Ishikawa (cell line): ENCODE results near the gene ACVR1.

Experiments used
- CEBPB ChIP-seq: IDR thresholded peaks from 2 replicates; pipeline ENCODE4 v1.6.1; 2012
- CREB1 ChIP-seq: IDR thresholded peaks from 2 replicates; pipeline ENCODE4 v1.6.1; 2012; ENCODE audit warnings: low read depth
- EGR1 ChIP-seq: IDR thresholded peaks from 2 replicates; pipeline ENCODE4 v1.6.1; 2012
- EP300 ChIP-seq: IDR thresholded peaks from 2 replicates; pipeline ENCODE4 v1.6.1; 2012; ENCODE audit warnings: borderline replicate concordance
- FOXM1 ChIP-seq: IDR thresholded peaks from 2 replicates; pipeline ENCODE4 v1.6.1; 2012; ENCODE audit warnings: low read depth, borderline replicate concordance
- MAX ChIP-seq: IDR thresholded peaks from 2 replicates; pipeline ENCODE4 v1.6.1; 2012
- NFIC ChIP-seq: IDR thresholded peaks from 2 replicates; pipeline ENCODE4 v1.6.1; 2012
- RAD21 ChIP-seq: IDR thresholded peaks from 2 replicates; pipeline ENCODE4 v1.6.1; 2012; ENCODE audit warnings: low read depth
- TAF1 ChIP-seq: IDR thresholded peaks from 2 replicates; pipeline ENCODE4 v1.6.1; 2012; ENCODE audit warnings: low read depth, mild to moderate bottlenecking
- TCF12 ChIP-seq: IDR thresholded peaks from 2 replicates; pipeline ENCODE4 v1.6.1; 2012; ENCODE audit warnings: low read depth
- TEAD4 ChIP-seq: IDR thresholded peaks from 2 replicates; pipeline ENCODE4 v1.6.1; 2012
- USF1 ChIP-seq: IDR thresholded peaks from 2 replicates; pipeline ENCODE4 v1.6.1; 2012
- YY1 ChIP-seq: IDR thresholded peaks from 2 replicates; pipeline ENCODE4 v1.6.1; 2012; ENCODE audit warnings: low read depth
- ZBTB7A ChIP-seq: IDR thresholded peaks from 2 replicates; pipeline ENCODE4 v1.6.1; 2012; ENCODE audit warnings: low read depth
- TF ChIP-seq, protein P1 (sequence below): IDR thresholded peaks from 2 replicates; pipeline ENCODE4 v1.6.1; 2012; ENCODE audit warnings: low read depth, mild to moderate bottlenecking

ACVR1 gene

DNA sequence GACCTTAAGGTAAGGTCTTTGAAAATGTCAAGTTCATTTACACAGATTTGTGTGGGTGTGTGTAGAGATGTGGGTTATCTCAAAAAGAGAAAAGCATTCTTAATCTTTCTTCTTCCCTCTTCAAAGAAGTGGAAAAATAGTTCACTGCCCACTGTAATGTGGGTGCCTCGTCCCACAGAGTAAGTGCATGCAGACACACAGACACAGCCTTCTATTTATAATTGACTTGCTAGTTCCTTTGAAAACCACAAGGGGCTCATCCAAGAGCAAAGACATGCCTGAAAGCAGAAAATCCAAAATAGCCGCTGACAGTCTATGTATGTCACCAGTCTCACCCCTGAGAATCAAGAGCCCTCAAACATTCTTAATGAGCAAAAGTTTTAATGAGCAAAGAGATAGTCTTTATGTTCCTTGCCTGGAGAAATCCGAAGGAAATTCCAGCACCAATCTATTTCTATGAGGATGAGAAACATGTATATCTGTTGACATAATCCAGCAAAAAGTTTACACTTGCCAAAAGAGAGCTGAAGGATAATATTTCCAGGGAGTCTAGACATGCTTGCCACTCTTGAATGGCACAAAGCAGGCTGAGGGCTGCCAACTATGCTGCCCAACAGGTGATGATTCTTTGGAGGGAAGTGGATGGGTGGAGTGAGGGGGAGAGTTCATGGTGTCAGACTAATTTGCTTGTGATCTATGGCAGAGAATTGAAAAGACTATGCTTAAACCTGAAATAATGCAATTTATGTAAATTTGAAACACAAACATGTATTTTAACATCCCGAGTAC, 93.9 kb downstream of the ACVR1 start:
- TF ChIP-seq TEAD4 (no peak), MAX (no peak), TCF12 (no peak), ZBTB7A (no peak), TAF1 (no peak), YY1 (no peak), RAD21 (no peak), EGR1 (no peak), USF1 (no peak)
- TF ChIP-seq, protein P1, sequence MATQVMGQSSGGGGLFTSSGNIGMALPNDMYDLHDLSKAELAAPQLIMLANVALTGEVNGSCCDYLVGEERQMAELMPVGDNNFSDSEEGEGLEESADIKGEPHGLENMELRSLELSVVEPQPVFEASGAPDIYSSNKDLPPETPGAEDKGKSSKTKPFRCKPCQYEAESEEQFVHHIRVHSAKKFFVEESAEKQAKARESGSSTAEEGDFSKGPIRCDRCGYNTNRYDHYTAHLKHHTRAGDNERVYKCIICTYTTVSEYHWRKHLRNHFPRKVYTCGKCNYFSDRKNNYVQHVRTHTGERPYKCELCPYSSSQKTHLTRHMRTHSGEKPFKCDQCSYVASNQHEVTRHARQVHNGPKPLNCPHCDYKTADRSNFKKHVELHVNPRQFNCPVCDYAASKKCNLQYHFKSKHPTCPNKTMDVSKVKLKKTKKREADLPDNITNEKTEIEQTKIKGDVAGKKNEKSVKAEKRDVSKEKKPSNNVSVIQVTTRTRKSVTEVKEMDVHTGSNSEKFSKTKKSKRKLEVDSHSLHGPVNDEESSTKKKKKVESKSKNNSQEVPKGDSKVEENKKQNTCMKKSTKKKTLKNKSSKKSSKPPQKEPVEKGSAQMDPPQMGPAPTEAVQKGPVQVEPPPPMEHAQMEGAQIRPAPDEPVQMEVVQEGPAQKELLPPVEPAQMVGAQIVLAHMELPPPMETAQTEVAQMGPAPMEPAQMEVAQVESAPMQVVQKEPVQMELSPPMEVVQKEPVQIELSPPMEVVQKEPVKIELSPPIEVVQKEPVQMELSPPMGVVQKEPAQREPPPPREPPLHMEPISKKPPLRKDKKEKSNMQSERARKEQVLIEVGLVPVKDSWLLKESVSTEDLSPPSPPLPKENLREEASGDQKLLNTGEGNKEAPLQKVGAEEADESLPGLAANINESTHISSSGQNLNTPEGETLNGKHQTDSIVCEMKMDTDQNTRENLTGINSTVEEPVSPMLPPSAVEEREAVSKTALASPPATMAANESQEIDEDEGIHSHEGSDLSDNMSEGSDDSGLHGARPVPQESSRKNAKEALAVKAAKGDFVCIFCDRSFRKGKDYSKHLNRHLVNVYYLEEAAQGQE, result no peak

GRCh38 chr2:157780211-157780610, 95.9 kb downstream of the ACVR1 start:
- TF ChIP-seq MAX (no peak), TCF12 (no peak), EP300 (no peak), TEAD4 (no peak)
- TF ChIP-seq, protein P1, result no peak

DNA sequence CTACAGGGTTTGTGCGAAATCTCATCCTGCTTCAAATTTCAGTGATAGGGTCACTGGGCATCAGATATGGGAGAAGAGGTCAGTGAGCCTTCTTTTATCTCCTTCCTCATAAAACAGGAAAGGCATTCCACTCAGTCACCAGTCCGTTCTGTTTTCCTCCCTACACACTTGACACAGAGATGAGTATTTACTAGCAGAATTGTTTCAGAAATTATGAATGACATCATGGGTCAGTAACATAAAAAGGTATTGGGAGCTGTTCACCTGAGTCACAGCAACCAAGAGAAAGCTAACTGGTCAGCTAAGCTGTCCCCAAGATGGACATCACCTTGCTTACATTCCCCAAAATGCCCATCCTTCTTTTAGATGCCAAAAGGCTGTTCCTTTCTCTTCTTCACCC, 96.3 kb downstream of the ACVR1 start:
- no peak for TF ChIP-seq EGR1
- TF ChIP-seq YY1, result no peak

DNA sequence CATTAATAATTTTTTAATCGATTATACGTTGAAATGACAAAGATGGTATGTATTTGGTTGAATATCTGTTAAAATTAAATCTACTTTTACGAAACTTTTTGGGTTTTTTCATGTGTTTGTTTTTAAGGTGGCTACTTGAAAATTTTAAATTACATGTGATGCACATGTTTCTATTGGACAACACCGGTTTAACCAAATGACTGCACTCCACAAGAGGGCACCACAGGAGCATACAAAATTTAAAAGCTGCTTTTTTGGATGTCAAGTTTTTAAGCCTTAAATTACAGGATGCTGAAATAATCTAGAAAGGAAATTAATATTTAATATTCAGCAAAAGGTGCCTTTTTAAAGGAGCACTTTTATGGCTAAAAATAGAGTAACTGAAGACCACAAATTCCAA, 98.7 kb downstream of the ACVR1 start:
- TF ChIP-seq CEBPB (no peak), USF1 (no peak), MAX (no peak), RAD21 (peak; percentile 76), CREB1 (no peak), ZBTB7A (no peak), YY1 (no peak)

DNA sequence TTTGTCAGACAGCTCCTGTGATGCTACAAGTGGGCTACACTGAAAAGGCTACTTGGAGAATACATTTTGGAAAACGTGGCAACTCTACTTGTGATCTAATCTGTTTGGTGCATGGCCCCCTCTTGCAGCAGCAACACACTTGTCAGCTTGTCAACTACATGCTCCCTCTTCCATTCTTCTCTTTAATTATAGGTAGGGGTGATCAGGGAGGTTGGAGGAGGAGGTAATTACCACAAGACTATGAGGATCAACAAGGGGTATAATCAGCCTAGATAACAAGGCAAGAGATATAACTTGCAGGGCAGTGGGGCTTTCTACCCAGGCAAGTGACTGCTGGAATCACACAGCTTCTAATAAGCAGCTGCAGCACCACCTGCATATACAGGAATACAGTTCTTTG, 104.9 kb downstream of the ACVR1 start:
- TF ChIP-seq NFIC, result no peak
- no peak for TF ChIP-seq TCF12
- no peak for TF ChIP-seq ZBTB7A
- TF ChIP-seq RAD21, result no peak
- no peak for TF ChIP-seq TEAD4
- no peak for TF ChIP-seq CREB1
- TF ChIP-seq, protein P1, result no peak

DNA sequence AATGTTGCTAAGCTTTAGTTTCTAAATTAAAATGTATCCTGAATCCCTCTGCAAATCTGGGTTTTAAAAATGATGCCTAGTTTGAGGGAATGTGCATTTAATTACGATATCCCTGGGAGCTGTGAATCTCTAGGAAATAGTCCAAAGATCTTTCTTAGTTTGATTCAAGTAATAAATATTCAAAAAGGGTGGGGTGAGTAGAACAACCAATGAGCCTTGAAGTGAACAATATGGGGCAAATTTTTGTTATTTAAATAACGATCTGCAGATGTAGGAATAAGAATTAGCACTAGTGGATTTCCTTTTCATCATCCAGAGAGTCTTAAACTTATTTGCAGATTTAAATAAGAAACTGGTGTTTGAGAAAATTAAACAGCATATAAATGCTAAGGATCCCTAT, 106.3 kb downstream of the ACVR1 start:
- TF ChIP-seq USF1, result no peak
- no peak for TF ChIP-seq CREB1
- no peak for TF ChIP-seq TCF12
- TF ChIP-seq YY1, result no peak
- TF ChIP-seq EGR1, result no peak
- TF ChIP-seq MAX, result no peak
- TF ChIP-seq RAD21, result no peak
- no peak for TF ChIP-seq EP300
- TF ChIP-seq, protein P1, result no peak
- TF ChIP-seq CEBPB, result no peak
- TF ChIP-seq TEAD4, result no peak
- no peak for TF ChIP-seq FOXM1
- no peak for TF ChIP-seq TAF1
- TF ChIP-seq ZBTB7A, result no peak
- TF ChIP-seq NFIC, result no peak
